ENCODE results near the gene CRYBG1.

The CRYBG1 gene

DNA sequence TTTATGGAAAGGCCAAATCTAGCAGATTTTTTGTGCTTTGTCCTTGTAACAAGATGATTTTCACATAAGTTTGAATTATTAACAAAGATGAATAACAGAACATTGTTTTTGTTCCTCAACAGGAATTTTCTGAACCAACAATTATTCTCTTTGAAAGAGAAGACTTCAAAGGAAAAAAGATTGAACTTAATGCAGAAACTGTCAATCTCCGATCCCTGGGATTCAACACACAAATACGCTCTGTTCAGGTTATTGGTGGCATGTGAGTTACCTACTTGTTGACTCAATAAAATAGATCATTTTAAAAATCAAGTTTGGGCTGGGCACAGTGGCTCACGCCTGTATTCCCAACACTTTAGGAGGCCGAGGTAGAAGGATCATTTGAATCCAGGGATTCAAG, 197.8 kb downstream of the CRYBG1 start:
- no peak for TF ChIP-seq EP300 (IDR thresholded peaks at IDR 0.05; ENCODE audit: borderline replicate concordance)
- TF ChIP-seq TAF1 (IDR thresholded peaks at IDR 0.05; ENCODE audit: low read depth) = no peak
- TF ChIP-seq, protein P1, sequence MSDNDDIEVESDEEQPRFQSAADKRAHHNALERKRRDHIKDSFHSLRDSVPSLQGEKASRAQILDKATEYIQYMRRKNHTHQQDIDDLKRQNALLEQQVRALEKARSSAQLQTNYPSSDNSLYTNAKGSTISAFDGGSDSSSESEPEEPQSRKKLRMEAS (IDR thresholded peaks at IDR 0.05) = no peak
- no peak for TF ChIP-seq TEAD4 (IDR thresholded peaks at IDR 0.05)
- no peak for TF ChIP-seq NFIC (IDR thresholded peaks at IDR 0.05)
- no peak for TF ChIP-seq ZBTB7A (IDR thresholded peaks at IDR 0.05; ENCODE audit: low read depth)
- TF ChIP-seq, protein P2, sequence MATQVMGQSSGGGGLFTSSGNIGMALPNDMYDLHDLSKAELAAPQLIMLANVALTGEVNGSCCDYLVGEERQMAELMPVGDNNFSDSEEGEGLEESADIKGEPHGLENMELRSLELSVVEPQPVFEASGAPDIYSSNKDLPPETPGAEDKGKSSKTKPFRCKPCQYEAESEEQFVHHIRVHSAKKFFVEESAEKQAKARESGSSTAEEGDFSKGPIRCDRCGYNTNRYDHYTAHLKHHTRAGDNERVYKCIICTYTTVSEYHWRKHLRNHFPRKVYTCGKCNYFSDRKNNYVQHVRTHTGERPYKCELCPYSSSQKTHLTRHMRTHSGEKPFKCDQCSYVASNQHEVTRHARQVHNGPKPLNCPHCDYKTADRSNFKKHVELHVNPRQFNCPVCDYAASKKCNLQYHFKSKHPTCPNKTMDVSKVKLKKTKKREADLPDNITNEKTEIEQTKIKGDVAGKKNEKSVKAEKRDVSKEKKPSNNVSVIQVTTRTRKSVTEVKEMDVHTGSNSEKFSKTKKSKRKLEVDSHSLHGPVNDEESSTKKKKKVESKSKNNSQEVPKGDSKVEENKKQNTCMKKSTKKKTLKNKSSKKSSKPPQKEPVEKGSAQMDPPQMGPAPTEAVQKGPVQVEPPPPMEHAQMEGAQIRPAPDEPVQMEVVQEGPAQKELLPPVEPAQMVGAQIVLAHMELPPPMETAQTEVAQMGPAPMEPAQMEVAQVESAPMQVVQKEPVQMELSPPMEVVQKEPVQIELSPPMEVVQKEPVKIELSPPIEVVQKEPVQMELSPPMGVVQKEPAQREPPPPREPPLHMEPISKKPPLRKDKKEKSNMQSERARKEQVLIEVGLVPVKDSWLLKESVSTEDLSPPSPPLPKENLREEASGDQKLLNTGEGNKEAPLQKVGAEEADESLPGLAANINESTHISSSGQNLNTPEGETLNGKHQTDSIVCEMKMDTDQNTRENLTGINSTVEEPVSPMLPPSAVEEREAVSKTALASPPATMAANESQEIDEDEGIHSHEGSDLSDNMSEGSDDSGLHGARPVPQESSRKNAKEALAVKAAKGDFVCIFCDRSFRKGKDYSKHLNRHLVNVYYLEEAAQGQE (IDR thresholded peaks at IDR 0.05; ENCODE audit: low read depth) = no peak
- no peak for TF ChIP-seq YY1 (IDR thresholded peaks at IDR 0.05; ENCODE audit: low read depth)
- TF ChIP-seq, protein P3, sequence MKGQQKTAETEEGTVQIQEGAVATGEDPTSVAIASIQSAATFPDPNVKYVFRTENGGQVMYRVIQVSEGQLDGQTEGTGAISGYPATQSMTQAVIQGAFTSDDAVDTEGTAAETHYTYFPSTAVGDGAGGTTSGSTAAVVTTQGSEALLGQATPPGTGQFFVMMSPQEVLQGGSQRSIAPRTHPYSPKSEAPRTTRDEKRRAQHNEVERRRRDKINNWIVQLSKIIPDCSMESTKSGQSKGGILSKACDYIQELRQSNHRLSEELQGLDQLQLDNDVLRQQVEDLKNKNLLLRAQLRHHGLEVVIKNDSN (IDR thresholded peaks at IDR 0.05) = no peak
- no peak for TF ChIP-seq FOXM1 (IDR thresholded peaks at IDR 0.05; ENCODE audit: borderline replicate concordance, low read depth)
- no peak for TF ChIP-seq TCF12 (IDR thresholded peaks at IDR 0.05; ENCODE audit: low read depth)
- TF ChIP-seq CREB1 (IDR thresholded peaks at IDR 0.05; ENCODE audit: low read depth) = no peak
- TF ChIP-seq RAD21 (IDR thresholded peaks at IDR 0.05; ENCODE audit: low read depth) = no peak

DNA sequence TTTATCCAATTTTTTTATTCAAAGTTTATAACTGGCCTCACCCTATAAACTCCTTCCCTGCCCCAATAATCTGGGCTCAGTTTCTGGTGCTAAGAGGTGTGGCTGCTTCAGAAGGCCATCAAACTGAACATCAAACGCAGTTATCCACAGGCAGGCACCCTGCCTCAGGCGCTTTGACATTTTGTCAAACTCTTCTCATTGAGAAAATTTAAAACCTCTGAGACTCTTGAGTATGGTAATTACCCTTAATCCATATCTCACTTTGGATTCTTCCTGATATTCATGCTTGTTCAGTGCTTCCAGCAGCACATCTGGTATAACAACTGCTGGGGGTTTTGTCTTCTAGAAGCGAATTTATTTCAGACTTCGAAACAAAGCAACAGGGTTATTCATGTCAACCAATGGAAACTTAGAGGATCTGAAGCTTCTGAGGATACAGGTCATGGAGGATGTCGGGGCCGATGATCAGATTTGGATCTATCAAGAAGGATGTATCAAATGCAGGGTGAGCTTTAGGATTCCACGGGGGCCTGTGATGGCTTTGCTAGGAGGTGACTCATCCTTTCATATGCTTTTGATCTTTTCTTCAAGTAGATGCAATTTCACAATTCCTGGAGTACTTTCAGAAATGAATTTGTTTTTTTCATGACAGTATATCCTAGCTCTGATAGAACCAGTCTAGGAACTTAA, 200.6 kb downstream of the CRYBG1 start:
- TF ChIP-seq CREB1 (IDR thresholded peaks at IDR 0.05; ENCODE audit: low read depth) (no peak), FOXM1 (IDR thresholded peaks at IDR 0.05; ENCODE audit: borderline replicate concordance, low read depth) (no peak)

DNA sequence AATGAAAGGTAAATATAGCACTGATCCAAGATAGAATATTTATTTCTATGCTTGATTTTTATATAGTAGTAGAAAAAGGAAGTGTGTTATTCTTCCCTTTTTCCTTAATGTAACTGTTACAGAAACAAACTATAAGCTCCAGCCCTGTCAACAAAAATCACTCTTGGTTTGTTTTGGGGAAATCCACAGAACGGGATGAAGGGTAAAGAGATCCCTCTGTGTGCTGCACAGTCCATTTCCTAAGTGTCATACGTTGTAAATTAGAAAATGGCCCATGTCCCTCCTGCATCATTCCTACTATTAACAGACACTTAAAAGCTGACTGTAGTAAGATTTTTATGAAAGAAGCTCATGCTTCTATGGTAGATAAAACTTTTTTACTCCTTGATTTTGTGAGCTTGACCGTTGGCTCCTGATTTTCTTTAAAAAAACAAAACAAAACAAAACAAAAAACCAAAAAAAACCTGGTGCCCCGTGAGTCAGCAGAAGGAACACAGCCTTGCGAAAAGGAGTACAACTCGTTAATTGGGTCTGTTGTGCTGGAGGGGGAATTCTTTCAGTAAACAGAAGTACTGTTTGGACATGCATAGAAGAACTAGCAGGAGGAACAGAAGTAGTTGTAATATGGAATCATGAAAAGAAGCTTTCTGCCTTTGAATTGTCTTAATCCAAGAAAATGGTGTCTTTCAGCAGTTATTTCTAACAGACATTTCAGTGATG, 201.3 kb downstream of the CRYBG1 start:
- TF ChIP-seq, protein P3 (IDR thresholded peaks at IDR 0.05) = no peak

DNA sequence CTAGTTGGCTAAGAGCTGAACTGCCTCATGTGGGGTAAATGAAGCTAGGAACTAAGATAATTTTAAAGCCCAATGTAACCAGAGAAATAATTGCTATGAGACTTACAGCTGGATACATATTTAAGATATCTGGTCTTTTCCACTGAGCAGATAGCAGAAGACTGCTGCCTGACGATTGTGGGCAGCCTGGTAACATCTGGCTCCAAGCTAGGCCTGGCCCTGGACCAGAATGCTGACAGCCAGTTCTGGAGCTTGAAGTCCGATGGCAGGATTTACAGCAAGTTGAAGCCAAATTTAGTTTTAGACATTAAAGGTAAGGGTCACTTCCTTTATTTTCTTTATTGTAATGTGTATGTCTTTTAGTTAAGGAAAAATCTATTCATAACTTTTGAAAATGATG, 203.1 kb downstream of the CRYBG1 start:
- no peak for TF ChIP-seq TCF12 (IDR thresholded peaks at IDR 0.05; ENCODE audit: low read depth)
- no peak for TF ChIP-seq RAD21 (IDR thresholded peaks at IDR 0.05; ENCODE audit: low read depth)
- no peak for TF ChIP-seq YY1 (IDR thresholded peaks at IDR 0.05; ENCODE audit: low read depth)
- no peak for TF ChIP-seq TAF1 (IDR thresholded peaks at IDR 0.05; ENCODE audit: low read depth)
- TF ChIP-seq, protein P1 (IDR thresholded peaks at IDR 0.05) = no peak
- no peak for TF ChIP-seq FOXM1 (IDR thresholded peaks at IDR 0.05; ENCODE audit: borderline replicate concordance, low read depth)
- no peak for TF ChIP-seq NFIC (IDR thresholded peaks at IDR 0.05)
- no peak for TF ChIP-seq CREB1 (IDR thresholded peaks at IDR 0.05; ENCODE audit: low read depth)
- TF ChIP-seq, protein P3 (IDR thresholded peaks at IDR 0.05) = no peak
- no peak for TF ChIP-seq TEAD4 (IDR thresholded peaks at IDR 0.05)
- TF ChIP-seq, protein P2 (IDR thresholded peaks at IDR 0.05; ENCODE audit: low read depth) = no peak
- no peak for TF ChIP-seq EGR1 (IDR thresholded peaks at IDR 0.05)
- TF ChIP-seq ZBTB7A (IDR thresholded peaks at IDR 0.05; ENCODE audit: low read depth) = no peak
- no peak for TF ChIP-seq CEBPB (IDR thresholded peaks at IDR 0.05)
- no peak for TF ChIP-seq EP300 (IDR thresholded peaks at IDR 0.05; ENCODE audit: borderline replicate concordance)

DNA sequence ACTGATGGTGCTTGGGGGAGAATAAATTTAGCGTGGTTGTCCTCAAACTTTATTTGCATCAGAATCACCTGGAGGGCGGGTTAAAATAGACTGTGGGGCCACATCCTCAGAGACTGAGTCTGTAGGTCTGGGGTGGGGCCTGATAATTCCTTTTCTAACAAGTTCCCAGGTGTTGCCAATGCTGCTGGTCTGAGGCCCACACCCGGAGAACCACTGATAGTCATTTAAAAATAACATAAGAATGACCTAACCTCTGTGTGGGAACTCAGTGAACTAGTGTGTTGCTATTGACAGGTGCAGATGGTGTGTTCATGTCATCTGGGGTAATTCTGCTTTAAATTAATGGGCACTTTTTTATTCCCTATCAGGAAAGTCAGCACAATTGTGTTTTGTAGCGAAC, 204.0 kb downstream of the CRYBG1 start:
- TF ChIP-seq RAD21 (IDR thresholded peaks at IDR 0.05; ENCODE audit: low read depth) = no peak
- TF ChIP-seq ZBTB7A (IDR thresholded peaks at IDR 0.05; ENCODE audit: low read depth) = no peak
- no peak for TF ChIP-seq TAF1 (IDR thresholded peaks at IDR 0.05; ENCODE audit: low read depth)
- no peak for TF ChIP-seq CREB1 (IDR thresholded peaks at IDR 0.05; ENCODE audit: low read depth)
- no peak for TF ChIP-seq TEAD4 (IDR thresholded peaks at IDR 0.05)
- no peak for TF ChIP-seq FOXM1 (IDR thresholded peaks at IDR 0.05; ENCODE audit: borderline replicate concordance, low read depth)
- TF ChIP-seq, protein P1 (IDR thresholded peaks at IDR 0.05) = no peak
- TF ChIP-seq YY1 (IDR thresholded peaks at IDR 0.05; ENCODE audit: low read depth) = no peak

All from Ishikawa (cell line).